ENCODE results near the gene GTF3C2.
A peak's percentile ranks its signal among the peaks of the same experiment; 100 is the strongest.

The GTF3C2 gene

GRCh38 chr2:27356382-27357181 lies at the start of gene GTF3C2:
TSS of gene GTF3C2 (minus strand) at chr2:27356764. CDS start at chr2:27343554, 13,210 bp downstream.
- DNase-seq: peak; percentile 93

GRCh38 chr2:27400348-27401135 lies 44.0 kb upstream of the GTF3C2 start:
- no peak for DNase-seq

- no peak for DNase-seq
These were observed 42.4 kb upstream of the GTF3C2 start for GRCh38 chr2:27398962-27399361.

- no peak for DNase-seq
These were observed 36.7 kb upstream of the GTF3C2 start for GRCh38 chr2:27393225-27393624.

GRCh38 chr2:27390822-27391679 lies 34.5 kb upstream of the GTF3C2 start:
- no peak for DNase-seq

- DNase-seq: no peak
These were observed 25.1 kb upstream of the GTF3C2 start for GRCh38 chr2:27381577-27382181.

- peak; percentile 90 for DNase-seq
These were observed 24.3 kb upstream of the GTF3C2 start, which contains the start of gene ZNF513 for GRCh38 chr2:27380626-27381545. TSS of gene ZNF513 (minus strand) at chr2:27380734. CDS start at chr2:27380526, 208 bp downstream.

- DNase-seq: no peak
These were observed 23.5 kb upstream of the GTF3C2 start for GRCh38 chr2:27379836-27380625.

GRCh38 chr2:27379383-27379835 lies 22.8 kb upstream of the GTF3C2 start:
- DNase-seq: no peak

- no peak for DNase-seq
These were observed 22.3 kb upstream of the GTF3C2 start for GRCh38 chr2:27378809-27379290.

- DNase-seq: no peak
These were observed 21.7 kb upstream of the GTF3C2 start for GRCh38 chr2:27378096-27378808.

- no peak for DNase-seq
These were observed 21.1 kb upstream of the GTF3C2 start for GRCh38 chr2:27377618-27378095.

- DNase-seq: no peak
These were observed 20.5 kb upstream of the GTF3C2 start for GRCh38 chr2:27376866-27377617.

- no peak for DNase-seq
These were observed 19.7 kb upstream of the GTF3C2 start for GRCh38 chr2:27376151-27376865.

GRCh38 chr2:27375513-27376099 lies 19.0 kb upstream of the GTF3C2 start:
- DNase-seq: no peak

GRCh38 chr2:27373567-27373966 lies 17.0 kb upstream of the GTF3C2 start:
- no peak for DNase-seq

- DNase-seq: no peak
These were observed 16.4 kb upstream of the GTF3C2 start for GRCh38 chr2:27372937-27373336.

Measured in NCI-H1092 (cell line).